ENCODE results near the gene GSK3A.

DNA sequence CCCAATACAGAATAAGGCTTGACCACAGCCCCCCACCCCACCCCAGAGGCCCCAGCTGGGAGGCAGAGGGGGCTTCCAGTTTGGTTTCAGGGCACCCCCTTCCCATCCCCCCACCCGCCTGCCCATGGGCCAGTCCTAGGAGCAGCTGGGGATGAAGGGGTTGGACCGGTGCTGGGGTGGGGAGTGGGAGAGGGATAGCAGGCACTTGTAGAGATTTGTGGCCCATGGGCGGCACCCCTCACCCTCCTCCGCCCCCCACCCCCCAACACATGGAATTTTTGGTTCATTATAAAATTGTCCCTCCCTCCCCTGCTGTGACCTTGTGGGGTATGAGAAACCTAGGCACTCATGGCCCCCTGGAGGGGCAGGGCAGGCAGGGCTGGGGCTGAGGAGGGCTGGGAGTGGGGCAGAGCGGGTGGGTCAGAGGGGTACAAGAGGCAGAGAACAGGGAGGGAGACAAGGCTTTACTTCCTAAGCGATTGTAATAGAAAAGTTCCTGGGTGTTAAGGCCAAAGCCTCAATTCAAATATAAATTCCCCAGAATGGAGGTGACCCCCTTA is 5.3 kb upstream of the GSK3A start:
- no peak for TF ChIP-seq JUND (IDR thresholded peaks at IDR 0.05; ENCODE audit: low read length)
- no peak for TF ChIP-seq ASH2L (IDR thresholded peaks at IDR 0.05; ENCODE audit: low read length)
- TF ChIP-seq CREB1 (IDR thresholded peaks at IDR 0.05), result no peak
- TF ChIP-seq CBX8 (IDR thresholded peaks at IDR 0.05; ENCODE audit: borderline replicate concordance, low read depth, low read length), result no peak
